Measurements from ENCODE around the gene EPHA8. TPM values are rescaled to one million over a fixed set of nuclear protein-coding genes. Genes with fewer than 3 reads are reported as not detected.

The EPHA8 gene
- total and polyA plus RNA-seq, 2 of the 13 experiments (the other 11 are each of a cell fraction or from before 2014, with no cell fraction given), result not detected

DNA sequence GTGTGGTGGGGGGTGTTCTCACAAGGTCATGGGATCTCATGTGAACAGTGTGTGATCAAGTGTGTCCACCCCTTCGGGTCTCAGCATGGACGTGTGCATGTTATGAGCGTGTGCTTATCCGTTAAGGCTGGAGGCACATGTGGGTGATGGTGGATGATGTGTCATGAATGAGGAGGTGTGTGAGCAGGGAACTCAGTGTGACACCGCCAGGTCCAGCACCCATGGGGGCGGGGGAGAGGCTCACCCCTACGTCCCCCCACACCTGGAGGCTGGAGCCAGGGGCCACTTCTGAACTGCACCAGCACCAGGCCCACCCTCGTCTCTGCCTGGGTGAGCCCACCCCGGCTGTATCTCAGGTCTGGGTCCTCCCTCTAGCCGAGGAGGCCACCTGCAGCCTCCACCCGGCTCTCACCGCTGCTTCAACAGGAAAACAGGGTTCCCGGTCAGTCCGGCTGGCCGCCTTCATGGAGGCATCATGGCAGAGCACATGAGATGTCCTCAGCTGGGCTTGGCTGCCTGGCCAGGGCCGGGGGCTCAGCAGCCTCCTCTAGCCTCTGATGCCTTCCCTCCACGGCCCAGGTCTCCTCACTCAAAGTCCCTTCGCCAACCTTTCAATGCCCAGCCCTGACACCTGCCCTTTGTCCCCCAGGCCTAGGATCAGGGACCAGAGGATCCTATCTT, 38.9 kb downstream of the EPHA8 start:
- no TSS peak for BruUV-seq (replicated peaks)
- in situ Hi-C loops (cut with HindIII; ENCODE audit: extremely low pct_ligation_motif_present, low pct_unique_long_range_greater_than_20kb), result no loop called here
- POLR2A ChIA-PET, result no interaction called here
- no peak overlapping the region for H3K4me2 ChIP-seq (ENCODE audit: low read depth, low read length)
- no peak overlapping the region for H3K9ac ChIP-seq (ENCODE audit: insufficient read depth, low read depth, low read length)
- H3K27ac ChIP-seq (ENCODE audit: extremely low read length, insufficient read depth, low read length), result no peak overlapping the region
- ATAC-seq (no peak), DNase-seq (ENCODE audit: low spot score) (no peak), FAIRE-seq (no peak)
- no peaks in the 10 kb centered on the region for H3K36me3 ChIP-seq (replicated peaks in 1 of 2; ENCODE audit: control insufficient read depth in 1 of 2, insufficient read depth in 2 of 2, low read length in 2 of 2)
- H3K4me1 ChIP-seq (ENCODE audit: insufficient read depth, low read length), result no peaks in the 10 kb centered on the region
- 0 out of 2 replicates have a peak, but pooled peaks have one; percentile 28 for TF ChIP-seq CREB1 (IDR thresholded peaks at IDR 0.05)
- no peak for TF ChIP-seq CREB1 (CRISPR knock-in tag; IDR thresholded peaks at IDR 0.05)
- no peak for TF ChIP-seq NFE2 (CRISPR knock-in tag; IDR thresholded peaks at IDR 0.05)
- no peak overlapping the region for H3K4me3 ChIP-seq (replicated peaks in 1 of 3; ENCODE audit: insufficient read depth in 1 of 3, low read depth in 2 of 3, low read length in 3 of 3)
- CTCF ChIA-PET (ENCODE audit: low intra/inter-chr PET ratio, low total read pairs), result no interaction called here
- H3K79me2 ChIP-seq (ENCODE audit: insufficient read depth, low read length), result no peaks in the 10 kb centered on the region
- no peaks in the 10 kb centered on the region for H3K9me3 ChIP-seq (ENCODE audit: low read length)
- 8% methylated on average over 7 of the region's 18 CpGs for WGBS (ENCODE audit: low lambda C conversion rate)
- intact Hi-C loops (cut with micrococcal nuclease; ENCODE audit: unreplicated experiment), result no loop called here
- H2AFZ ChIP-seq (ENCODE audit: low read length), result no peak overlapping the region
- no peaks in the 10 kb centered on the region for H4K20me1 ChIP-seq (ENCODE audit: insufficient read depth, low read length)
- peaks cover 20 to 66% of the 10 kb centered on the region in 2 experiments; a peak in 4 of 5 replicates for H3K27me3 ChIP-seq (ENCODE audit: control insufficient read depth in 1 of 2, insufficient read depth in 2 of 2, low read length in 2 of 2)

DNA sequence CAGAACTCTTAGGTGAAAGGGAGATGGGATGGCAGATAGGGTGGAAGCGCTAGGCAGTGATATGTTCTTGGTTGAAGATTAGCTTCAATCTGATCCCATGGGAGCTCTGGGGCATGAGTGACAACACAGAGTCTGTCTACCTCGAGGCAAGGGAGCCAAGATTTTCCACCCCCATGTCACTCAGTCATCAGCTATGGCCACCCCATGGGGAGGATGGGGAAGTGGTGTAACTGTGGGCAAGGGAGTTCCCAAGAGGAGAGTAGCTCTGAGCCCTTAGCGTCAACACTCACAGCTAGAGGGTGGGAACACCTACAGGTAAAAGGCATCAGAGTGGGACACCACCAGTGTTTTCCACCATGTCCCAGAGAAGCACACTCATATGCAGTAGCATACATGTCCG, 42.9 kb downstream of the EPHA8 start:
- Histone ChIP-seq H3K4me1 (ENCODE audit: insufficient read depth, low read length) (no peaks in the 10 kb centered on the region), H3K9me3 (ENCODE audit: low read length) (no peaks in the 10 kb centered on the region), H4K20me1 (ENCODE audit: insufficient read depth, low read length) (no peaks in the 10 kb centered on the region), H3K4me3 (replicated peaks in 1 of 3; ENCODE audit: insufficient read depth in 1 of 3, low read depth in 2 of 3, low read length in 3 of 3) (no peak overlapping the region), H3K36me3 (replicated peaks in 1 of 2; ENCODE audit: control insufficient read depth in 1 of 2, insufficient read depth in 2 of 2, low read length in 2 of 2) (no peaks in the 10 kb centered on the region), H3K9ac (ENCODE audit: insufficient read depth, low read depth, low read length) (no peak overlapping the region), H2AFZ (ENCODE audit: low read length) (no peak overlapping the region), H3K4me2 (ENCODE audit: low read depth, low read length) (no peak overlapping the region), H3K79me2 (ENCODE audit: insufficient read depth, low read length) (no peaks in the 10 kb centered on the region), H3K27ac (ENCODE audit: extremely low read length, insufficient read depth, low read length) (no peak overlapping the region), H3K27me3 (ENCODE audit: control insufficient read depth in 1 of 2, insufficient read depth in 2 of 2, low read length in 2 of 2) (peaks cover 6 to 37% of the 10 kb centered on the region in 2 experiments; a peak in 4 of 5 replicates)
- intact Hi-C loops (cut with micrococcal nuclease; ENCODE audit: unreplicated experiment) (no loop called here), in situ Hi-C loops (cut with HindIII; ENCODE audit: extremely low pct_ligation_motif_present, low pct_unique_long_range_greater_than_20kb) (no loop called here)
- DNase-seq (ENCODE audit: low spot score) (no peak), ATAC-seq (no peak), FAIRE-seq (no peak)
- ChIA-PET POLR2A (no interaction called here), CTCF (ENCODE audit: low intra/inter-chr PET ratio, low total read pairs) (no interaction called here)
- BruUV-seq (replicated peaks), result no TSS peak
- TF ChIP-seq, protein P1, sequence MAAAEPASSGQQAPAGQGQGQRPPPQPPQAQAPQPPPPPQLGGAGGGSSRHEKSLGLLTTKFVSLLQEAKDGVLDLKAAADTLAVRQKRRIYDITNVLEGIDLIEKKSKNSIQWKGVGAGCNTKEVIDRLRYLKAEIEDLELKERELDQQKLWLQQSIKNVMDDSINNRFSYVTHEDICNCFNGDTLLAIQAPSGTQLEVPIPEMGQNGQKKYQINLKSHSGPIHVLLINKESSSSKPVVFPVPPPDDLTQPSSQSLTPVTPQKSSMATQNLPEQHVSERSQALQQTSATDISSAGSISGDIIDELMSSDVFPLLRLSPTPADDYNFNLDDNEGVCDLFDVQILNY (CRISPR knock-in tag; conservative IDR thresholded peaks at IDR 0.05), result no peak
- TF ChIP-seq ZNF790 (CRISPR knock-in tag; IDR thresholded peaks at IDR 0.05; ENCODE audit: borderline replicate concordance) (no peak), PITX1 (CRISPR knock-in tag; IDR thresholded peaks at IDR 0.05) (no peak), MXI1 (IDR thresholded peaks at IDR 0.05; ENCODE audit: borderline replicate concordance, low read depth, low read length) (no peak), HMG20A (CRISPR knock-in tag; IDR thresholded peaks at IDR 0.05; ENCODE audit: borderline replicate concordance) (no peak), SYNCRIP (IDR thresholded peaks at IDR 0.05; ENCODE audit: insufficient read depth, low read depth, low read length) (no peak), ZNF160 (CRISPR knock-in tag; IDR thresholded peaks at IDR 0.05) (no peak), ZNF367 (CRISPR knock-in tag; IDR thresholded peaks at IDR 0.05; ENCODE audit: borderline replicate concordance) (no peak), ZNF7 (CRISPR knock-in tag; IDR thresholded peaks at IDR 0.05) (no peak), HMG20B (CRISPR knock-in tag; conservative IDR thresholded peaks at IDR 0.05) (no peak)
- TF ChIP-seq, protein P2, sequence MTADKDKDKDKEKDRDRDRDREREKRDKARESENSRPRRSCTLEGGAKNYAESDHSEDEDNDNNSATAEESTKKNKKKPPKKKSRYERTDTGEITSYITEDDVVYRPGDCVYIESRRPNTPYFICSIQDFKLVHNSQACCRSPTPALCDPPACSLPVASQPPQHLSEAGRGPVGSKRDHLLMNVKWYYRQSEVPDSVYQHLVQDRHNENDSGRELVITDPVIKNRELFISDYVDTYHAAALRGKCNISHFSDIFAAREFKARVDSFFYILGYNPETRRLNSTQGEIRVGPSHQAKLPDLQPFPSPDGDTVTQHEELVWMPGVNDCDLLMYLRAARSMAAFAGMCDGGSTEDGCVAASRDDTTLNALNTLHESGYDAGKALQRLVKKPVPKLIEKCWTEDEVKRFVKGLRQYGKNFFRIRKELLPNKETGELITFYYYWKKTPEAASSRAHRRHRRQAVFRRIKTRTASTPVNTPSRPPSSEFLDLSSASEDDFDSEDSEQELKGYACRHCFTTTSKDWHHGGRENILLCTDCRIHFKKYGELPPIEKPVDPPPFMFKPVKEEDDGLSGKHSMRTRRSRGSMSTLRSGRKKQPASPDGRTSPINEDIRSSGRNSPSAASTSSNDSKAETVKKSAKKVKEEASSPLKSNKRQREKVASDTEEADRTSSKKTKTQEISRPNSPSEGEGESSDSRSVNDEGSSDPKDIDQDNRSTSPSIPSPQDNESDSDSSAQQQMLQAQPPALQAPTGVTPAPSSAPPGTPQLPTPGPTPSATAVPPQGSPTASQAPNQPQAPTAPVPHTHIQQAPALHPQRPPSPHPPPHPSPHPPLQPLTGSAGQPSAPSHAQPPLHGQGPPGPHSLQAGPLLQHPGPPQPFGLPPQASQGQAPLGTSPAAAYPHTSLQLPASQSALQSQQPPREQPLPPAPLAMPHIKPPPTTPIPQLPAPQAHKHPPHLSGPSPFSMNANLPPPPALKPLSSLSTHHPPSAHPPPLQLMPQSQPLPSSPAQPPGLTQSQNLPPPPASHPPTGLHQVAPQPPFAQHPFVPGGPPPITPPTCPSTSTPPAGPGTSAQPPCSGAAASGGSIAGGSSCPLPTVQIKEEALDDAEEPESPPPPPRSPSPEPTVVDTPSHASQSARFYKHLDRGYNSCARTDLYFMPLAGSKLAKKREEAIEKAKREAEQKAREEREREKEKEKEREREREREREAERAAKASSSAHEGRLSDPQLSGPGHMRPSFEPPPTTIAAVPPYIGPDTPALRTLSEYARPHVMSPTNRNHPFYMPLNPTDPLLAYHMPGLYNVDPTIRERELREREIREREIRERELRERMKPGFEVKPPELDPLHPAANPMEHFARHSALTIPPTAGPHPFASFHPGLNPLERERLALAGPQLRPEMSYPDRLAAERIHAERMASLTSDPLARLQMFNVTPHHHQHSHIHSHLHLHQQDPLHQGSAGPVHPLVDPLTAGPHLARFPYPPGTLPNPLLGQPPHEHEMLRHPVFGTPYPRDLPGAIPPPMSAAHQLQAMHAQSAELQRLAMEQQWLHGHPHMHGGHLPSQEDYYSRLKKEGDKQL (CRISPR knock-in tag; IDR thresholded peaks at IDR 0.05; ENCODE audit: low read depth), result no peak
- 17% methylated on average over 3 of the region's 4 CpGs for WGBS (ENCODE audit: low lambda C conversion rate)
